AG09309 (cell line): Measurements from ENCODE around the gene DDN.

Experiments used
- DNase-seq: peaks from one replicate; pipeline ENCODE4 v3.0.0-alpha.2; 2010; ENCODE audit warnings: low read depth
- H3K4me3 ChIP-seq: 2 replicates; pipeline ENCODE4 v1.5.1; 2011; ENCODE audit warnings: mild to moderate bottlenecking, low read depth, low read length, moderate library complexity; ENCODE audit not compliant: control insufficient read depth
- TF ChIP-seq, protein P1 (sequence below): IDR thresholded peaks from 2 replicates; pipeline ENCODE4 v1.5.1; 2011; ENCODE audit warnings: mild to moderate bottlenecking, low read depth, low read length, inconsistent platforms; ENCODE audit not compliant: insufficient read depth, control insufficient read depth; ENCODE audit errors: missing control alignments

Gene DDN

DNA sequence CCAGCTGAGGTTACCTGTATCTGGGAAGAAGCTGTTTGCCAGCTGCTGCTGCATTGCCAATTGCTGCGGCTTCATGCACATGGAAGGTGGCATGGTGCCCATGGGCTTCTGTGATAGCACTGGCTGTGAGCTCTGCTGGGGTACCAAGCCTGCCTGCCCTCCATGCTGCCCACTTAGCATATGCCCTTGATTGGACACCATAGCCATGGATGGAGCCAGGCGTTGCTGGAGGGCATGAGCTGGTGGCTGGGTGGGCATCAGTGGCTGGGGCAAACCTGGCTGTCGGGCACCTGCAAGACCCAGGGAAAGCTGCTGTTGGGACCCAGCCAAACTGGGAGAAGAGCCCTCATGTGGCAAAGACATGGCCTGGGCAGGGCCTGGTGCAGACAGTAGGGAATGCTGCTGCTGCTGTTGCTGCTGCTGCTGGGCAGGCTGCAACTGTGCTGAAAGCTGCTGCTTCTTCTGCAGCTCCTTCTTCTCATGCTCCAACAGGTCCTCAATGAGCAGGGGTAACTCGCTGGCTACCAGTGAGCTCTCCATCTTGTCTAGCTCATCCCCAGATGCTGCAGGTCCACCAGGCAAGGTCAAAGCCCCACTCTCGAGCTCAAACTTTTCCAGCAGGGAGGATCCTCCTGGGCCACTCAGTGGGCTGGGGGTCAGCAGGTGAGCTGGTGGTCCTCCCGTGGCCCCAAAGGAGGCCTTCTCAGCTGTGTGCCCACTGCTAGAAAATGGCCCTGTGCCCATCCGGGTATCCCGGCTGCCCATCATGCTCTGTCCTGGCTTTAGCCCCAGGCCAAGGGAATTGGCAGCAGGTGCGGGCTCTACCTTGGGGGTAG is 38.2 kb upstream of the DDN start:
- no peak overlapping the region for H3K4me3 ChIP-seq
- DNase-seq: no peak
- TF ChIP-seq, protein P1, sequence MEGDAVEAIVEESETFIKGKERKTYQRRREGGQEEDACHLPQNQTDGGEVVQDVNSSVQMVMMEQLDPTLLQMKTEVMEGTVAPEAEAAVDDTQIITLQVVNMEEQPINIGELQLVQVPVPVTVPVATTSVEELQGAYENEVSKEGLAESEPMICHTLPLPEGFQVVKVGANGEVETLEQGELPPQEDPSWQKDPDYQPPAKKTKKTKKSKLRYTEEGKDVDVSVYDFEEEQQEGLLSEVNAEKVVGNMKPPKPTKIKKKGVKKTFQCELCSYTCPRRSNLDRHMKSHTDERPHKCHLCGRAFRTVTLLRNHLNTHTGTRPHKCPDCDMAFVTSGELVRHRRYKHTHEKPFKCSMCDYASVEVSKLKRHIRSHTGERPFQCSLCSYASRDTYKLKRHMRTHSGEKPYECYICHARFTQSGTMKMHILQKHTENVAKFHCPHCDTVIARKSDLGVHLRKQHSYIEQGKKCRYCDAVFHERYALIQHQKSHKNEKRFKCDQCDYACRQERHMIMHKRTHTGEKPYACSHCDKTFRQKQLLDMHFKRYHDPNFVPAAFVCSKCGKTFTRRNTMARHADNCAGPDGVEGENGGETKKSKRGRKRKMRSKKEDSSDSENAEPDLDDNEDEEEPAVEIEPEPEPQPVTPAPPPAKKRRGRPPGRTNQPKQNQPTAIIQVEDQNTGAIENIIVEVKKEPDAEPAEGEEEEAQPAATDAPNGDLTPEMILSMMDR: no peak

DNA sequence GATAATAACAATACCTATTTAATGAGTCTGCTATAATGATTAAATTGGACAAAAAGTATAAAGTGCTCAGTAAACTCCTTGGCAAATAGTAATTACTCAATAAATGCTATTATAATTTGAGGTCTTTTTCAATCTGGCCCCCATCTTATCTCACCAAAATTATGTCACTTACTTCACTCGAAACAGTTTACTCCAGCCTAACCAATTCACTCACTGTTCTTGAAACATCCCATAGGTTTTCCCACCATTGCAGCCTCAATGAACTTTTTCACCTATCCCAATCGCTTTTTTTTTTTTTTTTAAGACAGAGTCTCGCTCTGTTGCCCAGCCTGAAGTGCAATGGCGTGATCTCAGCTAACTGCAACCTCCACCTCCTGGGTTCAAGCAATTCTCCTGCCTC is 36.9 kb upstream of the DDN start:
- no peak for DNase-seq
- TF ChIP-seq, protein P1: no peak
- H3K4me3 ChIP-seq: no peak overlapping the region

DNA sequence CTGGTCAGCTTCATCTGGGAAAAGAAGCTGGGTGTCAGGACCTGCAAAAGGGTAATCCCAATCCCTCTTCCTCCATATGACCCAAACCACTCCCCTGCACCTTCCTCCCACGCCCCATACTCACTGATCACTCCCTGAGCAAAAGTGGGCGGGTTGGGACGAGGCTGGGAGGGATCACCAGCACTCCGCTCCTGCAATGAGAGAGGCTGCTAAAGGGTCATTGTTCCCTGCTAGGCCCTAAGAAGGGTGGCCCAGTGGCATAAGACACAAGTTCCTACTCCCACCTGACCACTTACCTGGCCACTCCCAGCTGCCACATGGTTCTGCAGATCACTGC is 35.1 kb upstream of the DDN start:
- H3K4me3 ChIP-seq: no peak overlapping the region
- no peak for DNase-seq
- TF ChIP-seq, protein P1: no peak

DNA sequence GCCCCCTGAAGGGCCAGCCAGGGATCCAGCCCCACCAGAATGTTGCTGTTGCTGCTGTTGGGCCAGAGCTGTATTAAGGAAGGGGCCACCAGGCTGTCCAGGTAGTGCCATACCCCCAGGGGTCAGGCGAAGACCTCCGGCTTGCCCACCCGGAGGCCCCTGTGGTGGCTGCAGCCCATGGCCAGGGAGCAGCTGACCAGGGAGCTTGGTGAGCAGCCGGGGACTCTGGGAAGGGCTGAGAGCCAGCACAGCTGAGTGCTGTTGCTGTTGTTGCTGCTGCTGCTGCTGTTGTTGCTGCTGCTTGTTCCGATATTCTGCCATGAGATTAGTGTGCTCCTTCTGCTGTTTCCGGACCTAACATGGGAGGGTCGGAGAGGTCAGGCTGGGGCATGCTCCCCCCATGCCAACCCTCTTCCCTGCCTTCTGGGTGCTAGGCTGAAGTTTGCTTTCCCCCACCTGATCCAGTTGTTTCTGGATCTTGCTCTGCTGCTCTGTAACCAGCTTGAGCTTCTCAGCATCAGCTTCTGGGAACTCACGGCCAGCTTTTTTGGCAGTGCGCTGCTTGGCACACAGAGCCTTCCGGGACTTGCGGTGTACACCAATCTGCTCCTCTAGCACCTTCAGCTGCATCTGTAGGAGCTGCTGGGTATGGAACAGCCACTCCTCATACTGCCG is 34.6 kb upstream of the DDN start:
- no peak overlapping the region for H3K4me3 ChIP-seq
- TF ChIP-seq, protein P1: no peak
- DNase-seq: no peak

DNA sequence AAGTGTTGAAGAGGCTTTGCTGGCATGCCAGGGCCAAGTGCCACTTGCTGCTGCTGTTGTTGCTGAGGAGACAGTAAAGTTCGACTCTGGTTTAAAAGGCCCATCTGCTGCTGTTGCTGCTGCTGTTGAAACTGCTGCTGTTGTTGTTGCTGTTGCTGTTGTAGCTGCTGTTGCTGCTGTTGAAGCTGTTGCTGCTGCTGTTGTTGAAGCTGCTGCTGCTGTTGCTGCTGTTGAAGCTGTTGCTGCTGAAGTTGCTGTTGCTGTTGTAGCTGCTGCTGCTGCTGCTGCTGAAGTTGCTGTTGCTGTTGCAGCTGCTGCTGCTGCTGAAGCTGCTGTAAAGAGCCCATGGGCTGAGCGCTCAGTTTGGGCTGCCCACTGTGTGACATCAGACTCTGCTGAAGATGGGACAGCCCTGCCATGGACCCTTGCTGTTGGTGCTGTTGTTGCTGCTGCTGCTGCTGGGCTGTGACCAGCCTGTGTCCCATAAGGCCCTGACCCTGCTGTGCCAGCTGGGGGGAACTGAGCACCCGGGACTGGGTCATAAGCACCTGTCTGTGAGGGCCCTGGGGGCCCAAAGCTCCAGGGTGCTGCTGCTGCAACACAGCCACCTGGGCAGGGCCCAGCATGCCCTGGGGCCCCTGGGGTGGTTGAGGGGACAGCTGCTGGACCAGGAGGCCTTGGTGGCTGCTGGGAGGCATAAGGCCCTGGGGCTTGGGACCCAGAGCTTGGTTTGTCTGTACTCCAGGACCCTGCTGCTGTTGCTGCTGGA is 33.7 kb upstream of the DDN start:
- TF ChIP-seq, protein P1: no peak
- no peak overlapping the region for H3K4me3 ChIP-seq
- no peak for DNase-seq

DNA sequence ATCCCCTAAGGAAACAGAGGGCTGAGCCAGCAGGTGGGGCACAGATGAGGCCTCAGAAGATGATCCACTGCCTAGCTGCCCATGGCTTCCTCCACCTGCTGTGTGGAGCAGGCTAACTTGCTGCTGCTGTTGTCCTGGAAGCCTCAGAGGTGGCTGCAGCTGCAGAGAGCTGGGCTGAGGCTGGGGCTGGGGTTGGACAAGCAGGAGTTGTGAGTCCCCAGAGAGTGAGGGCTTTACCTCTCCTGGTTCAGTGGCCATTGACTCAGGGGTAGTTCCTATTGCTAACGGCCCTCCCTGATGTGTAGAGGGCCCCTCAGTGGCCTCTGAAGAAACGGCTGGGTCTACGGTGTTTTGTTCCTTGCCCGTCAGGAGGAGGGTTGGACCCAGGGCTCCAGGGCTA is 33.1 kb upstream of the DDN start:
- no peak overlapping the region for H3K4me3 ChIP-seq
- no peak for DNase-seq
- TF ChIP-seq, protein P1: no peak
